GM11168 (cell line): ENCODE results near the gene DIPK1A.

ENCODE experiments used
- in situ Hi-C: fragments of 300-500 bp; cut with MboI; formaldehyde crosslinking; loops from one replicate; pipeline ENCODE4 v1.12.0; 2022; ENCODE audit warnings: low sequenced_read_pairs; ENCODE audit not compliant: unreplicated experiment

Gene DIPK1A

GRCh38 chr1:92957030-92957734 lies 4.1 kb downstream of the DIPK1A start:
- in situ Hi-C loops, result no loop called here

DNA sequence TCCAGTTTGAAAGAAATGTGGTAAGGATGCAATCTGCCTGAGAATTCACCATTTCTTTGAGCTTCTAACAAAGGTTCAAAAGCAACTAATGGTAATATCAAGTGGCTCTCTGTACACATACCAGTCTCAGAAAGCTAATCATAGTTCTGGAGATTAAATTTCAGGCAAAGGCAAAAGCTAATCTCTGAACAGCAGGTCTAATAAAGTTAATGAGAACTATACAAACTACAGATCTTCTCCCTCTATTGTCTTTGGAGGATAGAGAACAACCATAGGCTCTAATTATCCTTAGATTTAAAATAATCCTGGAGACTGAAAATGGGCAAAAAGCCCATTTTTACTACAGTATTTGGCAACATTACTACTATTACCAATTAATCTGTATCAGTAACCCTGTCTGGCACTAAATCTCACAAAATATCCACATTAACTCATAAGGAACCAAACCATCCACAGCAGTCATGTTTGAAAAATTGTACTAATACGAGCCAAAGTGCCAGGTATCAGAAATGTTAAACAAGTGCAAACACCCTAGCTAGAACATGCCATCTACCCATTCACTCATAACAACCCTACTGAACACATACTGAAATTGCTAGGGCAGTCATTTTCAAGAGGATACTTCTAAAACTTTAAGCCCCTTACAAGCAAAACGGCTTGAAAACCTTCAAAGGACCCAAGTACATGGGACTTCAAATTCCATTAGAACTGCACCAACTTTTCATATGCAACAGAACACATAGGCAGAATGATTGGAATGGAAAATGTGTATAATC lies 4.8 kb downstream of the DIPK1A start:
- in situ Hi-C loops, result no loop called here

- in situ Hi-C loops, result loop anchor here (5.0 kb wide), 1 partner anchor 76 kb away; no protein-coding TSS in a partner anchor
These were observed 7.8 kb downstream of the DIPK1A start for GRCh38 chr1:92953491-92953890.

GRCh38 chr1:92952714-92953113 lies 8.5 kb downstream of the DIPK1A start:
- in situ Hi-C loops, result loop anchor here (5.0 kb wide), 1 partner anchor 75 kb away; no protein-coding TSS in a partner anchor

GRCh38 chr1:92951141-92951582 lies 10.1 kb downstream of the DIPK1A start:
- in situ Hi-C loops, result loop anchor here (5.0 kb wide), 1 partner anchor 74 kb away; no protein-coding TSS in a partner anchor

- in situ Hi-C loops, result loop anchor here (5.0 kb wide), 1 partner anchor 73 kb away; no protein-coding TSS in a partner anchor
These were observed 11.1 kb downstream of the DIPK1A start for GRCh38 chr1:92949937-92950817.

DNA sequence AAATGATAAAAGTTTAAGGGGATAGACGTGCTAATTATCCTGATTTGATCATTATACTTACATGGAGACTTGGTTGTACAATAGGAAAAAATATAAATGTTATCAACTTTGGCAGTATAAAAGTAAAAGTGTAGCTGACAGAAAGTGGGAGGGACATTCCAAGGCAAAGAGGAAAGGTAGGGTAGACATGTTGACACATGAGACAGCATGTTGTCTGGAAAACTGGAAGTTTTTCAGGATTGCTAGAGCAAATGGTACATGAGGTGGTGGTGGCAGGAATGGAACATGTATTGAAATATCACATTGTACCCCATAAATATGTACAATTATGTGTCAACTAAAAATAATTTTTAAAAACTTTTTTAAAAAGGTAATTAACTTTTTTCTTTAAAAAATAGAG lies 13.2 kb downstream of the DIPK1A start:
- in situ Hi-C loops, result no loop called here

DNA sequence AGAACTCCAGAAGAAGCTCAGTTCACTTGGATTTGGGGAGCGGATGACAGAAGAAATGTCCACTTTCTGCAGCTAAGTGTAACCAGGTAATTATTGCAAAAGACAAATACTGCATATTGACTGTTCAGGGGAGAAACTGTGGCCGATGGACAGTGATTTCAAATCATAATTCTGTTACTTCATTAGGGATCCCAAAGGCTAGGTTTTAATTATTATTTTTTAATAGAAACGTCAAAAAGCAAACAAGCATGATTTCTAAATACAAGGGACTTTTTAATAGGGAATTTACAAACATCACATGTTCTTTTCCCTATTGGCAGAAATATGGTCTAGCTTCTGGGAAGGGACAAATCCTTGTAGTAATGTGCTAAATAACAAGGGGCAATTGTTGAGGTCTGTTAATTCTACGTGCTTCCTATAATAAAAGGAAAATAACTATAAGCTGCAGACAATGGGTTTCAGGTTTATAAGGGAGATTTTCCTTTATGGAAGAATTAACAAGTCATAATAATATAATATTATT lies 15.5 kb downstream of the DIPK1A start:
- in situ Hi-C loops, result no loop called here

DNA sequence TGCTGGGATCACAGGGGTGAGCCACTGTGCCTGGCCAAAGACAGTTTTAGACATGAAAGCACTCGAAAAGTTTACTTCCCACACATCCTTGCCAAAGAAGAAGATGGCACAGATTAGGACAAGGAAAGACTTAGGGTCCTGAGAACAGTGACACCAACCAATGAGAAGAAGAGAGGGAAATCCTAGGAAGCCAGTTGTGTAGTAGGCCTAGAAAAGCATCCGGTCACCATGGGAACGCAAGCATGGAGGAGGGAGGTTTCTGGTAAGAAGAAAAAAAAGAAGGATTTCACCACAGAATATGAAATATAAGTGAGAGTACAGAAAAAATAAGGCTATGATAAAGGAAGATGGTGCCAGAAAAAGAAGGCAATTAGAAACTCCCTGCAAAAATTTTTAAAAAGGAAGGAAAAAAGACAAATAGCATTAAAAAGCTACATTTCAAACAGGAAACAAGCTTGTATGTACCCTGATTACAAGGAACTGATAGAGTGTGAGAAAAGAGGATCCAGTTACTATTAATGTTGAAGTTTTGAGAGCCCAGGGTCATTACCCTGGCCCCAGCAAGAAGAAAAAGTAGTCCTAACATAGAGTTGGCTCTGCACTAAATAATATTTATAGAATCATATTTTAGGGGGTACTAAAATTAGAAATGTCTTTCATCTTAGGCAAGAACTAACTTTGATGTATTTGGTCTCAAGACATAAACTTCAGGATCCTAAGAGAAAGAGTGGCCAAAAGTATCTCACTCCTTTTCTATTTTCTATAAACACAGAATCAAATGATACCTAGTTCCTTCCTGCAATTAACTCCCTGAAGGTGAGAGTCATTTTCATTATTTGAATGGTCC lies 16.1 kb downstream of the DIPK1A start:
- in situ Hi-C loops, result no loop called here

- in situ Hi-C loops, result no loop called here
These were observed 17.8 kb downstream of the DIPK1A start for GRCh38 chr1:92943502-92943847.

DNA sequence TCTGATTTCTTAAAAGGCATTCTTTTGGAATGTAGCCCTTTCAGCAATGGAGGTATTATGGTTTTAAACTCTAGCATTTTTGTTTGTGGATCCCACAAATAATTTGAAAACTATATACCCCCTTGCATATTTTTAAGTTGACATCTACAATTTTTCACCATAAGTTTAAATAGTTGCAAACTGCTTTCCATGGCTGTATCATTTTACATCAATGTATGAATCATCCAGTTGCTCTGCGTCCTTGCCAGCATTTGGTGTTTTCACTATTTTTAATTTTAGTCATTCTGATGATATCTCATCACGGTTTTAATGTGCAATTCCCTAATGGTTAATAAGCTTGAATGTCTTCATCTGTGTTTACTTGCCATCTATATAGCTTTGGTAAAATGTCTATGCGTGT lies 20.7 kb downstream of the DIPK1A start:
- in situ Hi-C loops, result no loop called here

DNA sequence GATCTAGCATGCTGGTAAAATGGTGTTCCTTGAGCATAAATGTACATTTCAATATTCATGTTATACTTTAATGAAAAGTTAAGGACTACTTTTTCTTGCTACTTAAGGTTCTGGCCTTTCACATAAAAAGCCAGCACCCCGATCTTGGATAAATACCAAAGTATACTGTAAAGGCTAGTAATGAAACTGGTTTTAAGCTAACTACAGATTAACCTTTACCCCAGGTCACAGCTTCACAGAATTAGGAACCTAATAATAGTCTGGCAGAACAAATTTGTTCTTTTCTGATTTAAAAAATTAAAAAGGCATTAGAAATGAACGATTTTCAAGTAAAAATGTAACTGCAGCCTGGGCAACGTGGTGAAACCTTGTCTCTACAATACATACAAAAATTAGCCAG lies 23.5 kb downstream of the DIPK1A start:
- in situ Hi-C loops, result no loop called here

- in situ Hi-C loops, result no loop called here
These were observed 24.4 kb downstream of the DIPK1A start for GRCh38 chr1:92936865-92937264.

DNA sequence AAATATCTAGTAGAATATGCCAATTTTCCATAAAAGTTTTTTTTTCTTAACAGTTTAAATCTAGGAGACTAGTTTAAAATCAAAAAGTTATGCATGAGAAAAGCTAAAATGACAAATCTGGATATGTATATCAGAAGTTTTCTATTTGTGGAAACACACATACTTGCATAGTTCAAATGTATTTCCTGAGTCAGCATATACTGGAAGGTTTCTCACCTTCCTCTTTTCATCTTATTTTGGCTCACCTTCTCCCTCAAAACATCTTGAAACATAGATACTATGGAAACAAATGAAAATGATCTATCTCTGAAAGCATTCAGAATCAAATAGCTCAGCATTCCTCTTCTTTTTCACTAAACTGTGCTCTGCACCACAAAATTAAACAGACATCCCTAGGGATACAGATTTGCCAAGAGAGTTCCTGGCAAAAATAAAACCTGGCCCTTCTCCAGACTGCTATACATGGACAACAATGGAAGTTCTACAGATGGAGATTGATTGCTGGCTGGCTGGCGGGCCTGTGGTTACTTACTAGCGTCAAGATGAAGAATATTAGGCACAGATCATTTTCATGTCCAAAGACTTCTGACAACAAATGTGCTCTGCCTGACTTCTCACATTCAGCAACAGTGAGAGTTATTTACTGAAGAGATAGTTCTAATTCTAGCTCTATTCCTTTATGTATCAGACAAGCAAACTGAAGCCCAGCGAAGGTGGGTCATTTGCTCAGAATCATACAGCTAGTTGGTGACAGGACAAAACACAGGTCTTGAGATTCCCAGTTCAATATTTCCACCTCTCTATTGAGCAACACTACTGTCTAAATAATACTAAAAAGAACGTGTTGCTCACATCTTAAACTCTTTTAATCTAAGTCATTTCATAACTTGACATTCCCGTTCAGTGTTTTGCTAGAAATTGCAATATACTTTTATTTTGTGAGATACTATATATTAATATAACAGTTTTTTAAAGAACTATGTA lies 26.6 kb downstream of the DIPK1A start:
- in situ Hi-C loops, result no loop called here

- in situ Hi-C loops, result no loop called here
These were observed 27.8 kb downstream of the DIPK1A start for GRCh38 chr1:92933459-92933858.

GRCh38 chr1:92931691-92932090 lies 29.6 kb downstream of the DIPK1A start:
- in situ Hi-C loops, result no loop called here

- in situ Hi-C loops, result loop anchor here (10.0 kb wide), 1 partner anchor 75 kb away; no protein-coding TSS in a partner anchor
These were observed 31.8 kb downstream of the DIPK1A start for GRCh38 chr1:92929461-92929860.

GRCh38 chr1:92927870-92928269 lies 33.4 kb downstream of the DIPK1A start:
- in situ Hi-C loops, result loop anchor here (10.0 kb wide), 1 partner anchor 73 kb away; no protein-coding TSS in a partner anchor
